Stimulated activated naive CD4-positive, alpha-beta T cell treated with Interleukin-2 at 50 U/mL for 16 hours (primary cell): ENCODE results near the gene C9orf43.
"Not testable (repeated sequence)": the region's sequence is repeated elsewhere in the genome, so short reads cannot be mapped to it uniquely, and the experiment has no call there.

Experiments used
- DNase-seq: peaks from one replicate; lab custom pipeline; 2025; lab: John Stamatoyannopoulos, UW

The C9orf43 gene

GRCh38 chr9:113381441-113381840 lies 29.1 kb upstream of the C9orf43 start:
- DNase-seq = not testable (repeated sequence)

GRCh38 chr9:113381909-113382411 lies 28.6 kb upstream of the C9orf43 start:
- no peak for DNase-seq

- no peak for DNase-seq
Measured at GRCh38 chr9:113386571-113387393, 23.8 kb upstream of the C9orf43 start.

GRCh38 chr9:113387560-113388230 lies 22.9 kb upstream of the C9orf43 start:
- DNase-seq = no peak

GRCh38 chr9:113388833-113389232 lies 21.7 kb upstream of the C9orf43 start:
- no peak for DNase-seq

- no peak for DNase-seq
Measured at GRCh38 chr9:113389451-113389850, 21.1 kb upstream of the C9orf43 start.

GRCh38 chr9:113390192-113390960 lies 20.2 kb upstream of the C9orf43 start:
- DNase-seq = no peak

GRCh38 chr9:113391917-113392316 lies 18.6 kb upstream of the C9orf43 start:
- DNase-seq = no peak

GRCh38 chr9:113393281-113393680 lies 17.3 kb upstream of the C9orf43 start:
- DNase-seq = no peak

- no peak for DNase-seq
Measured at GRCh38 chr9:113395000-113395861, 15.3 kb upstream of the C9orf43 start.

- no peak for DNase-seq
Measured at GRCh38 chr9:113397203-113397631, 13.3 kb upstream of the C9orf43 start.

GRCh38 chr9:113398796-113399195 lies 11.8 kb upstream of the C9orf43 start:
- DNase-seq = no peak

GRCh38 chr9:113399646-113400200 lies 10.8 kb upstream of the C9orf43 start:
- no peak for DNase-seq

- peak; percentile 99 for DNase-seq
Measured at GRCh38 chr9:113401027-113401792, 9.3 kb upstream of the C9orf43 start, which contains the start of gene ALAD. TSS of gene ALAD (minus strand) at chr9:113401284. CDS start at chr9:113393559, 7,725 bp downstream.

GRCh38 chr9:113403646-113404045 lies 6.9 kb upstream of the C9orf43 start:
- DNase-seq = no peak

GRCh38 chr9:113406353-113406752 lies 4.2 kb upstream of the C9orf43 start:
- not testable (repeated sequence) for DNase-seq

- peak; percentile 44 for DNase-seq
Measured at GRCh38 chr9:113406873-113407511, 3.6 kb upstream of the C9orf43 start.

- no peak for DNase-seq
Measured at GRCh38 chr9:113409481-113409880, 1.1 kb upstream of the C9orf43 start.

- no peak for DNase-seq
Measured at GRCh38 chr9:113409883-113410206, 702 bp upstream of the C9orf43 start.
